HG02759 (cell line): Measurements from ENCODE around the gene CHN2.
"Not testable (repeated sequence)": the region's sequence is repeated elsewhere in the genome, so short reads cannot be mapped to it uniquely, and the experiment has no call there.

Experiments used
- ATAC-seq: cut with Tn5 transposase; IDR thresholded peaks from one replicate; pipeline ENCODE4 v1.9.1; 2021; ENCODE audit warnings: mild to moderate bottlenecking, moderate library complexity; ENCODE audit not compliant: unreplicated experiment

Gene CHN2

GRCh38 chr7:29185613-29186012 is 9.0 kb upstream of the CHN2 start:
- ATAC-seq, result no peak

DNA sequence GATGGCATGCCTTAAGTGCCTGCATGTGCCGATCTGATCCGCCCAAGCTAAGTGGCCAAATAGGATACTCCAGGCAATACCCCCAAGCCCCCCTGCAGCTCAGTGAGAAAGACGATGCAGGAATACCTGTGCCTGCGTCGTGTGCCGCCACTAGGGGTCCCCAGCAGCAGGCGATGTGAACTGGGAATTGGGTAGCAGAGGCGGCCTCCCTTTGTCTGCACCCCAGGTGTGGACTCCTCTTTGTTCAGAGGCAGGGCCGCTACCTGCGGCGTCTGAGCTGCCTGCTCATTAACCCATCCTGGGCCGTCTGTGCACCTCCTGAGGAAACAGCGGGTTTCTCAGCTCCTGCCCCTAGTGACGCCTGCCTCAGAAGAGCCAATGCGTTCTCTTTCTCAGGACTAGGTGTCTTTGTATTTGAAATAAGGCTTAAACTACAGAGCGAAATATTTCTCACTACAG is 4.8 kb upstream of the CHN2 start:
- ATAC-seq, result no peak

DNA sequence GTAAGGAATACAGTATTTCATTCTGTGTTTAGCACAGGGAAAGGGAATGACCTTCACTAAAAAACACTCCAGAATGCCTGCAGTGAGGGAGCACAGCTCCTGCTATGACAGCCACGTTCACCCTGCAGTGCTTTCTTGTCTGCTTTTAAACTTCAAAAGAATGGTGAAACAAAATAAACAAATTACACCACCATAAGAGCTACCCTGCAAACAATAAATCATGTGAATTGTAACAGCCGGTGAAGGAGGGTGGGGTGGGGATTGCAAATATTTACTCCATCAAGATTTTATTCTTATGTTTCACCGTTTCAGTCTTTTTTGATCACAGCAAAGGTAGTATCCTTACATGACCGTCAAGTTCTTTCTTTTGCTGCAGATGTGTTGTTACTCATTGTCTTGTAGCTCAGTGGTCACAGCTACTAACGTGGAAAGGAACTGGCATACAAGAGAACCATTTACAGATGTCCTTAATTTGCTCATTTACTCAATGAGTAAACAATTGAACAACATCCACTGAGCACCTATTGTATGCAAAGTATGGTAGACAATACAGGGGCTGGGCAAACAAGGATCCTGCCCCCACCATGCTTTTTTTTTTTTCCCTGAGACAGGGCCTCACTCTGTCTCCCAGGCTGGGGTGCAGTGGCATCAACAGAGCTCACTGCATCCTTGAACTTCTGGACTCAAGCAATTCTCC is 4.1 kb upstream of the CHN2 start:
- ATAC-seq, result no peak

DNA sequence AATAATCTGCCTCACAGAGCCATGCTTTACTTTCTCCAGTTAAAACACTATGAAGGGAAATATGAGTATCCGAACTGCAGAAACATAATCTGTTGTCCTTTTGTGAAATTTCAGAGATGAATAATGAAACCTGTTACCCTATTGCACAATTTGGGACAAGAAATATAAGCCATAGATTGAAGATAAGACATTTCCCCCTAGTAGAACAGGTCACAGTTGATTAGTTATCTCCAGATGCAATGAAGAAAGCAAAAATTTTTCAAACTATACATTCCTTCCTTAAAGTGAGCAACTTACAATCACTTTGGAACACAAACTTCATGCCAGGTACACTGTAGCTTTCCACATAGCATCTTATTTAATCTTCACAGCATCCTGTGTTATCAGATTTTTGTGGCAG is 2.3 kb upstream of the CHN2 start:
- ATAC-seq, result no peak

DNA sequence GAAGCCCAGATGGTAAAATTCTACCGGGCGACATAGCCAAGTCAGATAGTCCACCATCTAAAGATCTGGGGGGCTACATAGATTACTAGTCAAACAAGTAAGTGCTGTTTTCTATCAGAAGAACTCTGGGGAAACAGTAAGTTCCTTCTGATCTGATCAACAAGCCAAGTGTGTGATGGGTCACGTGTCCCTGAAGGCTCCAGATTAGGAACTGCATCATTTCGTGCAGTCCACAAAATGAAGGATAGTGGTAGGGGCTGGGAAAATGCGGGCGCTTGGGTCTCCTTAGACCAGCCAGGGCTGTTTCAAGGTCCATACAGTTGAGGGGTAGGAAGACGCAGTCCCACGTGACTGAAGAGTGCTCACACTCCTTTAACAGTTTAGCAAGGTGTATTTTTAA is 1.8 kb upstream of the CHN2 start:
- no peak for ATAC-seq

DNA sequence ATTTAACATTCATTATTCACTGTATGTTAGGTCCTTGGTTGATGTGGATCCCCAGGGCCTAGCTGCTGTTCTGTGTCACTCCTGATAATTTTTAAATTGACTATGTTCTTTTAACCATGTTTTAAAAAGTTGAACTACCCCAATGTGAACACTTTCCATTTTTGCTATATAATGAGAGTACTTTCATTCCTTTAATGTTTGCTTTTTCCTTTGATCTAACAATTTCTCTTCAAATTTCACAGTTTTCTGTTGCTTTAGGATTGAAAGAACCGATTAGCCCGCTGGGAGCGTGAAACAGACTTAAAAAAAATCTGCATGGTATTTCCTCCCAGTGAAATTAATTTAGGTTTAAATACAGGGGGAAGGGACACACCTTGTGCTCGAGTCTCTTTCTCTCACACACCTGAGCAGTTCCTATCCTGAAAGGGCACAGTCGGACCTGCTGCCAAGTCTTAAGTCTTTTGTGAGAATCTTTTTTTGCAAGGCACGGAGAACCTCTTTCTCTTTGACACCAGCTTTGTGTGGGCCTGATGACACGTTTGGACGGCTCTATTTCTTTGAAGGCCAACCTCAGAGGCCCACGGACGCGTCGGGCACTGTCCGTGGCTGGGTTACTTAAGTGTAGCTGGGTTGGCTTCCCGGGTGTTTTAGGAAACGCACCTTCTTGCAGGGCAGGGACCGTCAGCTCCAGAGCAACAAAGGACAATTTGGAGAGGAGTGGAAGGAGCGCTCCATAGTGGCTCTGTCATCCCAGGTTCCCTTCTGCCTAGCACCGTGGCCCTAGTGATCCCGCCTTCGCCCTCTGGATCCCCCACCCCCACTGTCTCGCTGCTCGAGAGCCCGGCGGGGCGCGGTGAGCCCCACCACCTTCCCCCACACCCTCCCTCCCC is 1.0 kb upstream of the CHN2 start:
- no peak for ATAC-seq

DNA sequence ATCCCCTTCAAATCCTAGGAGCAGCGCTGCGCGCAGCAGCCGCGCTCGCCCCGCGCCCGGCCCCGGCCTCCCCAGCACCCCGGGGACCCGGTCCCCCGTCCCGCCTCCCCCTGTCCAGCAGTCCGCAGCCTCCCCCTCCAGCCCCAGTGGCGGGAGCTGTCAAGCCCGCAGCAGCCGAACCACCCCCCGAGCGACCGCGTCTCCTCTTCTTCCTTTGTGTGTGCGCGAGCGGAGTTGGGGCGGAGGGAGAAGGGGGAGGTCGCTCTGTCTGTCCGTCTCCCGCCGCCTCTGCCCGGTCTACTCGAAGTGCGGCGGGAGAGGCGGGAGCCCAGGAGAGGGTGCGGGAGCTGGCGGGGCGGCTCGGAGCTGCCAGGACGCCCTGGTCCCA is 375 bp upstream of the CHN2 start:
- ATAC-seq, result peak; percentile 5

- ATAC-seq, result no peak
These were observed 1.6 kb downstream of the CHN2 start for GRCh38 chr7:29196191-29196590.

GRCh38 chr7:29196971-29197595 is 2.5 kb downstream of the CHN2 start:
- no peak for ATAC-seq

DNA sequence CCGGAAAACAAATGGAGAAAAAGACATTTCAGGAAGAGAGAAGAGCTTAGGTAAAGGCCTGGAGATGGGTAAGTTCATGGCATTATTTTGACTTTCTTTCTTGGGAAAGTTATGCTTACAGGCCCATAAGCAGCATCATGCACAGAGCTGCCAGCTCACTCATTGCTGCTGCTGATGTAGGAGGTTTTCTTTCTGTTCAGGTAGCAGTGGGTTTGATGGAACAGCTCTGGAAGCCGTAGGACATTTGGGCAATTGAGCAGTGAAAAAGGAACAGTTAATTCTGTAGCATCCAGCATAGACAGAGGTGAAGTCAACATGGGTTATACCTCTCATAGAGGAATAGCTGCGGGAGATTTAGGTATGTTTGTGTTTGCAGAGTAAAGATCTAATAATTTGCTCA is 3.3 kb downstream of the CHN2 start:
- no peak for ATAC-seq

GRCh38 chr7:29199776-29200175 is 5.2 kb downstream of the CHN2 start:
- ATAC-seq, result no peak

DNA sequence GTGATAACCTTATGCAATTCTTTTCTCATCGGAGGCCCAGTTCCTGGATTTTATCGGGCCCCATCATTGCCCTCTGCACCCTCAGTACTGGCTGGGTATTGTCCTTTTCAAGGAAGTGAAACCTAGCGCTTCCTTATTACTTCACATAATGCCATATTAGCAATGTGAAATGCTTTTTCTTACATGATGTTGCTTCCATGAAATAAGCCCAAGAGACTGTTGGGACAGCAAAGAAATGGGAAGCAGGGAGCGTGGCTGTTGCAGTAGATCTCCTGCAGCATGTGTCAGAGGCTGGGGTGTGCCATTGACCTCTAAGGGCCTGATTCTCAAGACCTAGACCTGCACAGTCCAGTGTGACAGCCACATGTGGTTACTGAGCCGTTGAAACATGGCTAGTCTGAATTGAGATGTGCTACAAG is 8.1 kb downstream of the CHN2 start:
- no peak for ATAC-seq

DNA sequence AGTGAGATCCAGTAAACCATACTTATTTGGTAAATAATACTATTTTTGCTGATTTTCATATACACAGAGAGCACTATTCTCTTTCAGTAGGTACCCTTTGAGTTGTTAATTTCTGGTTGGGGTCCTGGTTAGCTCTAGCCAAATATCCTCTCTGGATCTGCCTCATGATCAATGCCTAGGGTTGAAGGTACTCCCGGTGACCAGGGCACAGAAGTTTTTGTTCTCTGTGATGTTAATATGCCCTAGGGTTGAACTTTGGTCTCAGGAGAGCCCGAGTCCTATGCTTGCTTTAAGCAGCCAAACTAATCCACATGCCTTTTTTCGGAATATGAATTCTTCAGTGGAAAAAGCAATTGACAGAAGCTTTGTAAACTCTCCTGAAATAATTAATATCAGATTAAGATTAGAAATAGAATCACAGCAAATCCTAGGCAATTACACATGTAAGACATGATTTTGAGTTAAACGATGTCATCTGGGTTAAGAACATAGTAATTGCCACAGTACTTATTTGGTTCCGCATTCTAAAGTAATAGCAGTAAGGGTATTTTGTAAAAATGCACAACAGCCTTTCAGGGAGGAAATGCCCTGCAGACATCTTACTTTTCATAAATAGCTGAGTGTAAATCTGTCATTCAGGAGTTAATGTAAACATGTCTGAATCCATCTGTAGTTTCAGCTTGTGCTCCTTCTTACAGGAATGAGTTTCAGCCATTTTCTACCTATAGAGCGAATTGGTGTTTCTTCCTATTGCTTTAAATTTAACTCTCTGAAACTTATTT is 10.1 kb downstream of the CHN2 start:
- ATAC-seq, result no peak

- no peak for ATAC-seq
These were observed 12.7 kb downstream of the CHN2 start for GRCh38 chr7:29207162-29207801.

- ATAC-seq, result no peak
These were observed 14.1 kb downstream of the CHN2 start for GRCh38 chr7:29208410-29209250.

GRCh38 chr7:29209745-29210144 is 15.2 kb downstream of the CHN2 start:
- no peak for ATAC-seq

- not testable (repeated sequence) for ATAC-seq
These were observed 18.2 kb downstream of the CHN2 start for GRCh38 chr7:29212736-29213135.

DNA sequence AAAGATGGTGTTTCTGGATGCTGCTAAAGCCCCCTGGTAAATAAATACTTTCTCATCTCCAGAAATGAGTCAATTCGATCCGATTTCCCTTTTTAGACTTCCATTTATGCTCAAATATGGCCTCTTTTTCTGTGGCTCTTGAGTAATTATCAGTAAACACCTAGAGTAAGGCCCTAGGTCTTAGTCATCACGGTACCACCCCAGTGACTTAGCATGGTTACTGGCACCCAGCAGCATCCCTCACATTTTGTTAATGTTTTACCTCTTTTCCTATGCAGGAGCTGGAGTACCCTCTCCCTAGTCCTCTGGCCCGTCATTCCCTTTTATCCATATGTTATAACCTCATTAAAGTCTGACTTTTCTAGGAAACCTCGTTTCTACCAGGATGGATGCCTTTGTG is 19.5 kb downstream of the CHN2 start:
- no peak for ATAC-seq

- no peak for ATAC-seq
These were observed 20.2 kb downstream of the CHN2 start for GRCh38 chr7:29214816-29215215.

DNA sequence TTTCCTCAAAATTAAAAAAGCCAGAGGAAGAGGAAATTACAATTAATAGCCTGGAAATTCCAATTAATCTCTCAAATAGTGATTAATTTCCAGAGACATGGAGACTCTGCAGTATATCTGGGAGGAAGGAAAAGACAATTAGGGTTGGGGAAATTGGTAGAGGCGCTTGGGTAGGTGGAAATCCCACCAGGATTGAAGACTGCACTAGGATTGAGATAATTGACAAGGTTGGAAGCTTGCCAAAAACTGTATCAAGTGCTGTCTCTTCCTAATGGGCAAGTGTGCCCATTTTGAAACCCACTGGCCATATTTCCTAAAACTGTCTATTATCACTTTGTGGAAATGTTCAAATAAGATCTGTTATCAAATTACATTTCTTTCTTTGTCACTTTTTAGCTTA is 21.6 kb downstream of the CHN2 start:
- no peak for ATAC-seq
